ENCODE results near the gene XRCC1. TPM values are rescaled to one million over a fixed set of nuclear protein-coding genes. Genes with fewer than 3 reads are reported as not detected.

XRCC1 gene
- total RNA-seq, 2 donors from 2014 or later: 19.7 to 31.0 TPM

GRCh38 chr19:43532571-43532961, 42.8 kb downstream of the XRCC1 start:
- ATAC-seq (peak; percentile 16), DNase-seq (peak in 2 of 4 donors; percentile 23 to 68)
- Histone ChIP-seq H3K27me3 (no peaks in the 10 kb centered on the region), H3K27ac (peak overlapping the region; percentile 78 to 93 (median 86)), H3K9me3 (no peaks in the 10 kb centered on the region), H3K4me3 (peak overlapping the region; percentile 17 to 68), H3K36me3 (replicated peaks in 1 of 2; ENCODE audit: insufficient read depth in 1 of 2, low read depth in 2 of 2) (no peaks in the 10 kb centered on the region), H3K4me1 (peaks cover 27% of the 10 kb centered on the region)
- TF ChIP-seq POLR2A (IDR thresholded peaks at IDR 0.05) (no peak), CTCF (IDR thresholded peaks at IDR 0.05) (no peak)
- WGBS, 2 donors: 0% methylated on average over 11 to 16 of the region's 16 CpGs
- intact Hi-C loops (cut with DNase I): no loop called here

DNA sequence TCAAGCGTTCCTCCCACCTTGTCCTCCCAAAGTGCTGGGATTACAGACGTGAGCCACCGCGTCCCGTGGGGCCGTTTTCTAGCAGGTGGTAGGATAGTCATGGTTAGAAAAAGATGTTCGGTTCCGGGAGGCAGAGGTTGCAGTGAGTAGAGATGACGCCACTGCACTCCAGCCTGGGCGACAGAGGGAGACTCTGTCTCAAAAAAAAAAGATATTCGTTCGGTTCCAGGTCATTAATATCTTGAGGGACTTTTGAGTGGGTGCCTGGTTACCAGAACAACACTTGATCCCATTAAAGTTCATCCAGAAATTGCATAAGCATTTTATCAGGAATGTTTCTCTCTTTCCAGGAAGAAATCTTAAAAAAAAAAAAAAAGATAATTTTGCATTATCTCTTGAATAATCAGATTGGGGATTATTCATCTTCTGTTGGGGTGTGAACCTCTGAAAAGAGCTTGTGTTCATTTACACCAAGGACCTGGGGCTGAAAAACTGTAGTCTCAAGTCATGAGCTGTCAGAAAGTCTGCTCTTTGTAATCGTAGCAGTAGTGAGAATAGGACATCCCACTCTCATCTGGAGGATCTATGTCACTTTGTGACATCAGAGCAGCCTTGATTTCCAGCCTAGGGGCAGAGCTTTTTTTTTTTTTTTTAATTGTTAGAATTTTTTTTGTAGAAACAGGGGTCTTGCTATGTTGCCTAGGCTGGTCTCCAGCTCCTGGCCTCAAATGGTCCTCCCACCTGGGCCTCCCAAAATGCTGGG, 47.3 kb downstream of the XRCC1 start:
- Histone ChIP-seq H3K36me3 (replicated peaks in 1 of 2; ENCODE audit: insufficient read depth in 1 of 2, low read depth in 2 of 2) (no peaks in the 10 kb centered on the region), H3K27me3 (no peaks in the 10 kb centered on the region), H3K9me3 (no peaks in the 10 kb centered on the region), H3K4me1 (peaks cover 31% of the 10 kb centered on the region), H3K4me3 (no peak overlapping the region), H3K27ac (peak overlapping the region in 2 of 4 donors; percentile 81 to 83)
- ATAC-seq (no peak), DNase-seq (peak; percentile 18 to 28 (median 23))
- 26 to 31% methylated on average over 13 of the region's 13 CpGs for WGBS, 2 donors
- intact Hi-C loops (cut with DNase I): no loop called here
- TF ChIP-seq POLR2A (IDR thresholded peaks at IDR 0.05): no peak

DNA sequence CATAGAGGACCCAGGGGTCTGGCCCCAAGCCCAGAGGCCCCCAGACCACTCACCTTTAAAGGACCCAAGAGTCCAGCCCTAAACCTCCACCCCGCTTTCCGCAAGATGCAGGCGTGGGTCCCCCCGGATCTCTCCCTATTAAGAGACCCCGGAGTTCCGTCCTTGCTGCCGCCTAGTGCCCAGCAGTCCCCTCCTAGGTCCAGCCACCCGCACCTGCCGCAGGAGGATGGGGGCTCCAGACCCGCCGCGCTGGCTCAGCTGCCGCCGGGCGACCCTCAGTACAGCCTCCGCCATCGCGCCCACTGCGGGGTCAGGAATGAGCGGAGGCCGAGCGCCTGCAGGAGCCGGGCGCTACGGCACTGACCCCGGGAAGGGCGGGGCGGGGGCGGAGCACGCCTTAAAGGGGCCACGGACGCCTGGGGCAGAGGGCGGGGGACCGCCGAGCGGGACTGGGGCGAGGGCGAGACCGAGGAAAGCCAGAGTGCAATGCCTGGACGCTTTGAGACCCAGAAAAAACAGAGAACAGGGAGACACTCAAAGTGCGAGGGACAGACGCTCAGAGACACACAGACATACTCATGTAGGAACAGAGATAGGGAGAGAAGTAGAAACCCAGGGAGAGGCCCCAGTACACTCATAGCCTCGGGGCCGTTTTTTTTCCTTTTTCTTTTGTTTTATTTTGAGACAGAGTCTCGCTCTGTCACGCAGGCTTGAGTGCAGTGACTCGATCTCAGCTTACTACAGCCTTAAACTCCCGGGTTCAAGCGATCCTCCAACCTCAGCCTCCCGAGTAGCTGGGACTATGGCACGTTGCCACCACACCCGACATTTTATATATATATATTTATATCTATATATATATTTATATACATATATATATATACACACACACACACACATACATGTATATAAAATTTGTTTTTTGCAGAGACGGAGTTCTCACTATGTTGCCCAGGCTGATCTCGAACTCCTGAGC, 48.2 kb downstream of the XRCC1 start, which contains the start of gene ETHE1:
ETHE1 (minus strand) TSS at position 318 of the 976 bp plus-strand sequence; CDS start at position 294, 24 bp downstream.
- peak; percentile 65 to 82 (median 79) for TF ChIP-seq POLR2A (IDR thresholded peaks at IDR 0.05)
- TF ChIP-seq CTCF (IDR thresholded peaks at IDR 0.05): peak in 1 of 7 experiments; percentile 10
- Histone ChIP-seq H3K9me3 (no peaks in the 10 kb centered on the region), H3K36me3 (replicated peaks in 1 of 2; ENCODE audit: insufficient read depth in 1 of 2, low read depth in 2 of 2) (no peaks in the 10 kb centered on the region), H3K4me3 (peak within 1 kb of the TSS; percentile 77 to 95), H3K27ac (peak within 1 kb of the TSS; percentile 61 to 83 (median 72)), H3K4me1 (peaks cover 24% of the 10 kb centered on the region), H3K27me3 (no peaks in the 10 kb centered on the region)
- ATAC-seq (peak; percentile 87), DNase-seq (peak; percentile 79 to 88 (median 83))
- WGBS, 2 donors: 3 to 11% methylated on average over 21 to 54 of the region's 54 CpGs
- intact Hi-C loops (cut with DNase I): no loop called here

GRCh38 chr19:43525836-43526771, 49.2 kb downstream of the XRCC1 start:
- no peak for TF ChIP-seq CTCF (IDR thresholded peaks at IDR 0.05)
- no peak for TF ChIP-seq POLR2A (IDR thresholded peaks at IDR 0.05)
- H3K27ac ChIP-seq: peak overlapping the region; percentile 61 to 83 (median 72)
- peaks cover 21% of the 10 kb centered on the region for H3K4me1 ChIP-seq
- H3K9me3 ChIP-seq: no peaks in the 10 kb centered on the region
- 2 to 5% methylated on average over 11 to 26 of the region's 26 CpGs for WGBS, 2 donors
- H3K36me3 ChIP-seq (replicated peaks in 1 of 2; ENCODE audit: insufficient read depth in 1 of 2, low read depth in 2 of 2): no peaks in the 10 kb centered on the region
- H3K4me3 ChIP-seq: peak overlapping the region; percentile 77 to 95
- no peaks in the 10 kb centered on the region for H3K27me3 ChIP-seq
- DNase-seq (peak; percentile 39 to 44 (median 42)), ATAC-seq (peak; percentile 49)
- intact Hi-C loops (cut with DNase I): no loop called here

All from body of pancreas (tissue), 4 donors.